ENCODE measurements around the gene TMEM37.
"Not testable (repeated sequence)": the region's sequence is repeated elsewhere in the genome, so short reads cannot be mapped to it uniquely, and the experiment has no call there.

Gene TMEM37

GRCh38 chr2:119431155-119431975 lies at the start of gene TMEM37:
TMEM37 (plus strand) TSS chr2:119431854; CDS start chr2:119431904, 50 bp downstream.
- DNase-seq (ENCODE audit: low read depth in 2 of 2), result no peak

GRCh38 chr2:119383410-119384140 lies 48.1 kb upstream of the TMEM37 start:
- no peak for DNase-seq (ENCODE audit: low read depth in 2 of 2)

GRCh38 chr2:119384971-119385370 lies 46.7 kb upstream of the TMEM37 start:
- no peak for DNase-seq (ENCODE audit: low read depth in 2 of 2)

GRCh38 chr2:119385466-119385865 lies 46.2 kb upstream of the TMEM37 start:
- no peak for DNase-seq (ENCODE audit: low read depth in 2 of 2)

GRCh38 chr2:119387381-119388129 lies 44.1 kb upstream of the TMEM37 start:
- peak in 1 of 2 donors; percentile 35 for DNase-seq (ENCODE audit: low read depth in 2 of 2)

GRCh38 chr2:119389615-119390306 lies 41.9 kb upstream of the TMEM37 start:
- no peak for DNase-seq (ENCODE audit: low read depth in 2 of 2)

- no peak for DNase-seq (ENCODE audit: low read depth in 2 of 2)
Measured at GRCh38 chr2:119393971-119394748, 37.5 kb upstream of the TMEM37 start.

GRCh38 chr2:119397196-119397595 lies 34.5 kb upstream of the TMEM37 start:
- no peak for DNase-seq (ENCODE audit: low read depth in 2 of 2)

- no peak for DNase-seq (ENCODE audit: low read depth in 2 of 2)
Measured at GRCh38 chr2:119402106-119402505, 29.5 kb upstream of the TMEM37 start.

GRCh38 chr2:119402645-119403560 lies 28.8 kb upstream of the TMEM37 start:
- no peak for DNase-seq (ENCODE audit: low read depth in 2 of 2)

- not testable (repeated sequence) for DNase-seq (ENCODE audit: low read depth in 2 of 2)
Measured at GRCh38 chr2:119403618-119404017, 28.0 kb upstream of the TMEM37 start.

GRCh38 chr2:119405151-119405550 lies 26.5 kb upstream of the TMEM37 start:
- DNase-seq (ENCODE audit: low read depth in 2 of 2), result no peak

GRCh38 chr2:119407430-119408220 lies 24.0 kb upstream of the TMEM37 start:
- DNase-seq (ENCODE audit: low read depth in 2 of 2), result peak in 1 of 2 donors; percentile 25

- DNase-seq (ENCODE audit: low read depth in 2 of 2), result no peak
Measured at GRCh38 chr2:119408221-119408619, 23.4 kb upstream of the TMEM37 start.

- DNase-seq (ENCODE audit: low read depth in 2 of 2), result no peak
Measured at GRCh38 chr2:119409506-119409905, 22.1 kb upstream of the TMEM37 start.

GRCh38 chr2:119414894-119415293 lies 16.8 kb upstream of the TMEM37 start:
- DNase-seq (ENCODE audit: low read depth in 2 of 2), result no peak

- no peak for DNase-seq (ENCODE audit: low read depth in 2 of 2)
Measured at GRCh38 chr2:119415630-119416029, 16.0 kb upstream of the TMEM37 start.

- DNase-seq (ENCODE audit: low read depth in 2 of 2), result no peak
Measured at GRCh38 chr2:119416299-119416923, 15.2 kb upstream of the TMEM37 start.

Data from stimulated activated CD4-positive, alpha-beta T cell treated with anti-CD3 and anti-CD28 coated beads, Interleukin-15, amount 100 ng/mL, for 48 hours (primary cell).